Natural killer cell (primary cell): Measurements from ENCODE around the gene DNTT. TPM values are rescaled to one million over a fixed set of nuclear protein-coding genes. Genes with fewer than 3 reads are reported as not detected.

ENCODE experiments used
- ATAC-seq, 3 donors: fragments of 150-1000 bp in 2 of 3; fragments of 200-7000 bp in 1 of 3; cut with Tn5 transposase; 1 replicate in 1 of 3; 2 replicates in 2 of 3; pipeline ENCODE4 v1.10.0; 2021; ENCODE audit warnings: mild to moderate bottlenecking in 2 of 3, moderate library complexity in 2 of 3
- DNase-seq, 2 donors: peaks; one replicate each; pipeline versions ENCODE4 v3.0.0 to v3.0.0-alpha.2; 2013 to 2021; ENCODE audit warnings: mixed read lengths in 1 of 2
- H3K27ac ChIP-seq: one replicate; pipeline ENCODE4 v1.5.1; 2013; ENCODE audit warnings: mild to moderate bottlenecking, low read length
- H3K27me3 ChIP-seq: one replicate; pipeline ENCODE4 v1.6.1; 2013; ENCODE audit warnings: low read length; ENCODE audit not compliant: control insufficient read depth, insufficient read depth
- H3K36me3 ChIP-seq: one replicate; pipeline ENCODE4 v1.6.1; 2013; ENCODE audit warnings: low read length; ENCODE audit not compliant: control insufficient read depth, insufficient read depth
- H3K4me1 ChIP-seq: one replicate; pipeline ENCODE4 v1.6.1; 2013; ENCODE audit warnings: low read length; ENCODE audit not compliant: control insufficient read depth, insufficient read depth
- H3K4me3 ChIP-seq: one replicate; pipeline ENCODE4 v1.5.1; 2013; ENCODE audit warnings: low read length
- H3K9me3 ChIP-seq: one replicate; pipeline ENCODE4 v1.6.1; 2013; ENCODE audit warnings: low read length; ENCODE audit not compliant: control insufficient read depth, insufficient read depth
- H3K27ac Mint-ChIP-seq, 2 donors: one replicate each; pipeline ENCODE4 v1.8.0; 2022; ENCODE audit warnings: mild to moderate bottlenecking in 2 of 2, mixed read lengths in 2 of 2, moderate library complexity in 1 of 2
- H3K27me3 Mint-ChIP-seq, 2 donors: one replicate each; pipeline ENCODE4 v1.8.0; 2022; ENCODE audit warnings: low read depth in 2 of 2, mixed read lengths in 2 of 2
- H3K36me3 Mint-ChIP-seq: one replicate; pipeline ENCODE4 v1.8.0; 2022; ENCODE audit warnings: mixed read lengths
- H3K4me1 Mint-ChIP-seq, 2 donors: one replicate each; pipeline ENCODE4 v1.8.0; 2022; ENCODE audit warnings: mixed read lengths in 2 of 2
- H3K4me3 Mint-ChIP-seq: one replicate; pipeline ENCODE4 v1.8.0; 2022; ENCODE audit warnings: mild to moderate bottlenecking, moderate library complexity, mixed read lengths
- H3K9me3 Mint-ChIP-seq, 2 donors: one replicate each; pipeline ENCODE4 v1.8.0; 2022; ENCODE audit warnings: mixed read lengths in 2 of 2
- whole genome bisulfite sequencing: methylation state at CpG from one replicate; pipeline ENCODE4 v1.1.7; 2013; ENCODE audit warnings: missing lambda C conversion rate; ENCODE audit not compliant: insufficient coverage; 5-methylcytosine and 5-hydroxymethylcytosine counted together
- intact Hi-C: fragments of 100-400 bp; cut with micrococcal nuclease; formaldehyde crosslinking; loops from one replicate; pipeline ENCODE4 v1.14.2; 2022
- total RNA-seq, 4 donors: library from RNA; stranded (reverse); fragments of 120-200 nt in 1 of 4; gene quantifications; one replicate each; pipeline versions ENCODE4 v1.2.3 to v1.2.4, GENCODE V29; 2013 to 2022
- TF ChIP-seq, protein P1 (sequence below): fragments of 200-600 bp; IDR thresholded peaks from one replicate; pipeline ENCODE4 v1.8.0; 2022; ENCODE audit warnings: antibody characterized with exemption

DNTT gene
- total RNA-seq, 3 donors from 2014 or later (not counting 1 experiment from before 2014, with no cell fraction given) = not detected

DNA sequence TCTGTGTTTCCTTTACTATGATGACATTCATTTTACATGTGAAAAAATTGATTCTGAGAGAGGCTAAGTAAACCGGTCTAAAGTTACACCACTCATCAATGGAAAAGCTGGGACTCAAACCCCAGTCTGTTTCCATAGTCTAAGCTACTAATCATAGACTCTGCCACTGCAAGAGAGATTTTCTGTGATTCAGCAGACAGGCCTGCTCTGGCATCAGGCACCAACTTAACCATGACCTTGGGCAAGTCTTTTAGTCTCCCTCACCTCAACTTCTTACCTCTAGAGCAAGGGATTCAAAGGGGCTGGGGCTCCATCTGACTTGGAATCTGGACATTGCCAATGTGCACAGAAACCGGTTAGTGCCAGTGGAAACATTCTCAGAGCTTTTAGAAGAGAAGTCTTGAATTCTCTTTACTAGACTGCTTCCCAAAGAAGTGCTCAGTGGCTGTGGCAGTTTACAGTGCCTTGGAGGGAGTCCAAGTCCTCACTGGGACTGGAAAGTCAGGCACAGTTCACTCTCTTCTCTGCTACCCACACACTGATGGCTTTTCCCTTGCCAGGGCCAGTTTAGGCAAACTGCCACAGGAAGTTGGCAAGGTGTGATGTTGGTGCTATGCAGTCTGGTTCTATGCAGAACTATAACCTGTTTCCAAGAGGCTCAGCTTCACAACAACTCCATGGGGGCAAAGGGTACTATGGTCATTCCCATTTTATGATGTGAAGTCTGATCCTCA is 28.4 kb upstream of the DNTT start:
- Histone ChIP-seq H3K4me3 (no peak overlapping the region), H3K27ac (no peak overlapping the region), H3K4me1 (peaks cover 3% of the 10 kb centered on the region), H3K36me3 (no peaks in the 10 kb centered on the region), H3K9me3 (no peaks in the 10 kb centered on the region), H3K27me3 (no peaks in the 10 kb centered on the region)
- Mint-ChIP-seq H3K36me3 (no peaks in the 10 kb centered on the region), H3K4me3 (no peak overlapping the region), H3K27ac (no peak overlapping the region), H3K4me1 (no peaks in the 10 kb centered on the region), H3K27me3 (peaks cover 5 to 19% of the 10 kb centered on the region in 2 donors), H3K9me3 (no peaks in the 10 kb centered on the region)
- intact Hi-C loops = no loop called here
- DNase-seq = no peak
- ATAC-seq = no peak
- TF ChIP-seq, protein P1, sequence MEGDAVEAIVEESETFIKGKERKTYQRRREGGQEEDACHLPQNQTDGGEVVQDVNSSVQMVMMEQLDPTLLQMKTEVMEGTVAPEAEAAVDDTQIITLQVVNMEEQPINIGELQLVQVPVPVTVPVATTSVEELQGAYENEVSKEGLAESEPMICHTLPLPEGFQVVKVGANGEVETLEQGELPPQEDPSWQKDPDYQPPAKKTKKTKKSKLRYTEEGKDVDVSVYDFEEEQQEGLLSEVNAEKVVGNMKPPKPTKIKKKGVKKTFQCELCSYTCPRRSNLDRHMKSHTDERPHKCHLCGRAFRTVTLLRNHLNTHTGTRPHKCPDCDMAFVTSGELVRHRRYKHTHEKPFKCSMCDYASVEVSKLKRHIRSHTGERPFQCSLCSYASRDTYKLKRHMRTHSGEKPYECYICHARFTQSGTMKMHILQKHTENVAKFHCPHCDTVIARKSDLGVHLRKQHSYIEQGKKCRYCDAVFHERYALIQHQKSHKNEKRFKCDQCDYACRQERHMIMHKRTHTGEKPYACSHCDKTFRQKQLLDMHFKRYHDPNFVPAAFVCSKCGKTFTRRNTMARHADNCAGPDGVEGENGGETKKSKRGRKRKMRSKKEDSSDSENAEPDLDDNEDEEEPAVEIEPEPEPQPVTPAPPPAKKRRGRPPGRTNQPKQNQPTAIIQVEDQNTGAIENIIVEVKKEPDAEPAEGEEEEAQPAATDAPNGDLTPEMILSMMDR = no peak
- WGBS = 94% methylated on average over 2 of the region's 2 CpGs

DNA sequence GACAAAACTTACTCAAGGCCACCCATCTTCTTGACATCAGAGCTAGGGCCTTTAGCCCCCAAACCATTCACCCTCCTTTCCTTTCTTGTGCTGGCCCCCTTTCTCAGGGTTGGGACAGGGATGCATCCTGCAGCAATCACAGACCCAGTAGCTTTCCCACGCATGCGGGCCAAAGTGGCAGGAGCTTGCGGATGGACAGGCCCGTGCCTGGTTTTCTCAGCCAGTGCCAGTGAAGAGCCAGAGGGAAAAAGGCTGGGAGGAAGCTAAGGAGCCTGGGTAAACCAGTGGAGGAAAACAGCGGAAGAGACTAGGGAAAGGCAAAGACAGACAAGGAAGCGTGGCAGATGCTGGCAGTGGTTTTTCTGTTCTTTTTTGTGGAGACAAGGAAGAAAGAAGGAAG is 27.8 kb upstream of the DNTT start:
- Mint-ChIP-seq H3K27me3 (peaks cover 5 to 20% of the 10 kb centered on the region in 2 donors), H3K36me3 (no peaks in the 10 kb centered on the region), H3K4me1 (no peaks in the 10 kb centered on the region), H3K27ac (no peak overlapping the region), H3K9me3 (no peaks in the 10 kb centered on the region), H3K4me3 (no peak overlapping the region)
- H3K4me1 ChIP-seq = peaks cover 3% of the 10 kb centered on the region
- intact Hi-C loops = no loop called here
- no peaks in the 10 kb centered on the region for H3K36me3 ChIP-seq
- no peak for DNase-seq
- ATAC-seq = no peak
- TF ChIP-seq, protein P1 = no peak
- H3K27me3 ChIP-seq = no peaks in the 10 kb centered on the region
- 88% methylated on average over 6 of the region's 6 CpGs for WGBS
- H3K9me3 ChIP-seq = no peaks in the 10 kb centered on the region
- H3K4me3 ChIP-seq = no peak overlapping the region
- no peak overlapping the region for H3K27ac ChIP-seq

DNA sequence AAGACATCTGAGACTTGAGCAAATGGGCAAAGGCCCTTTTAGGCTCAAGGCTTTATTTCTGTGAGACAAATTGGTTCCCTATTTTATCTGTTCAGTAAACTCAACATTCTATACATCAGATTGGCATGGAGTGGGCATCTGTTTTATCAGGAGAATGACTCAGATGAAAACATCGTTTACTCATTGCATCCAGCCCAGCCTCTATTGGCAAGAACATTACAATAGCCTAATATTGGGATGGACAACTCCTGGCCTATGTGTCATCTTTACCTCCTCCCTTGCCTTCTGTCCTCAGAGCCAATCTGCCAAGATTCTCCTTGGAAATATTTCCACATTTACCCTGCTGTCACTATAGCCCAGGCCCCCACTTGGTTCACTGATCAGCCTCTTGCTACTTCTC is 27.4 kb upstream of the DNTT start:
- Histone ChIP-seq H3K4me1 (peaks cover 3% of the 10 kb centered on the region), H3K4me3 (no peak overlapping the region), H3K27ac (no peak overlapping the region), H3K36me3 (no peaks in the 10 kb centered on the region), H3K9me3 (no peaks in the 10 kb centered on the region), H3K27me3 (no peaks in the 10 kb centered on the region)
- intact Hi-C loops = no loop called here
- DNase-seq = no peak
- Mint-ChIP-seq H3K4me1 (no peaks in the 10 kb centered on the region), H3K27ac (no peak overlapping the region), H3K4me3 (no peak overlapping the region), H3K27me3 (peaks cover 5 to 18% of the 10 kb centered on the region in 2 donors), H3K9me3 (no peaks in the 10 kb centered on the region), H3K36me3 (no peaks in the 10 kb centered on the region)
- no peak for ATAC-seq
- TF ChIP-seq, protein P1 = no peak
- 85% methylated on average over 1 of the region's 1 CpG for WGBS

DNA sequence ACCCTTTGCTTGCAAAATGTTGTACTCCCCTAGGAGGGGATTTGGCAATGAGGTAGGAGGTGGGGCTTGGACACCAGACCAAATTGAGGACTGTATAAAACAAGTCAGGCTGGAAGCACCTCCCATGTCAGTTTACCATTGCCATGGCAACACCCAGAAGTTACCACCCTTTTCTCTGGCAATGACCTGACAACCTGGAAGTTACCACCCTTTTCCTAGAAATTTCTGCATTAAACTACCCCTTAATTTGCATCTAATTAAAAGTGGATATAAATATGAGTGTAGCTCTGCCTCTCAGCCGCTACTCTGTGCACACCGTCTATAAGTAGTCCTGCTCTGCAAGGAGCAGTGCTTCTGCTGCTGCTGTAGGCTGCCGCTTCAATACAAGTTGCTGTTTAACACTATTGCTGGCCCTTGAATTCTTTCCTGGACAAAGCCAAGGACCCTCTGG is 25.0 kb upstream of the DNTT start:
- WGBS = 94% methylated on average over 3 of the region's 3 CpGs
- H3K9me3 Mint-ChIP-seq = no peaks in the 10 kb centered on the region
- Histone ChIP-seq H3K27me3 (no peaks in the 10 kb centered on the region), H3K36me3 (no peaks in the 10 kb centered on the region), H3K4me1 (no peaks in the 10 kb centered on the region), H3K4me3 (no peak overlapping the region), H3K27ac (no peak overlapping the region), H3K9me3 (no peaks in the 10 kb centered on the region)
- intact Hi-C loops = no loop called here
- H3K27ac Mint-ChIP-seq = no peak overlapping the region
- TF ChIP-seq, protein P1 = no peak
- H3K4me3 Mint-ChIP-seq = no peak overlapping the region
- ATAC-seq (peak in 1 of 3 donors; percentile 17), DNase-seq (no peak)
- no peaks in the 10 kb centered on the region for H3K36me3 Mint-ChIP-seq
- H3K27me3 Mint-ChIP-seq = peaks cover 5 to 14% of the 10 kb centered on the region in 2 donors
- H3K4me1 Mint-ChIP-seq = no peaks in the 10 kb centered on the region
